Body of pancreas (tissue), 4 donors: Measurements from ENCODE around the gene SUB1.

Experiments used
- CTCF ChIP-seq, 7 experiments: fragments of 450-650 bp in 4 of 7; fragments of 200-600 bp in 3 of 7; sonication (generic) in 3 of 7; IDR thresholded peaks; one replicate each; pipeline ENCODE4 v1.5.1; 2016 to 2019; ENCODE audit warnings: antibody characterized with exemption in 7 of 7
- POLR2A ChIP-seq, 3 donors: fragments of 450-650 bp; IDR thresholded peaks; one replicate each; pipeline ENCODE4 v1.6.1; 2016; ENCODE audit warnings: antibody characterized with exemption in 3 of 3, mild to moderate bottlenecking in 2 of 3

- TF ChIP-seq CTCF (IDR thresholded peaks at IDR 0.05) (peak in 1 of 7 experiments; percentile 18), POLR2A (IDR thresholded peaks at IDR 0.05) (peak; percentile 65 to 85 (median 82))
These were observed at the start of gene SUB1 for GRCh38 chr5:32585446-32586275.
